ENCODE results near the gene OR6X1.
"Not testable (repeated sequence)": the region's sequence is repeated elsewhere in the genome, so short reads cannot be mapped to it uniquely, and the experiment has no call there.

The OR6X1 gene

GRCh38 chr11:123753110-123753509, 1.2 kb downstream of the OR6X1 start:
- no peak for DNase-seq (ENCODE audit: low read depth in 2 of 2)

GRCh38 chr11:123751781-123752180, 2.5 kb downstream of the OR6X1 start:
- no peak for DNase-seq (ENCODE audit: low read depth in 2 of 2)

GRCh38 chr11:123748349-123748748, 6.0 kb downstream of the OR6X1 start:
- DNase-seq (ENCODE audit: low read depth in 2 of 2): not testable (repeated sequence)

GRCh38 chr11:123745764-123746451, 8.4 kb downstream of the OR6X1 start:
- DNase-seq (ENCODE audit: low read depth in 2 of 2): no peak

GRCh38 chr11:123742724-123743120, 11.6 kb downstream of the OR6X1 start:
- DNase-seq (ENCODE audit: low read depth in 2 of 2): no peak

- no peak for DNase-seq (ENCODE audit: low read depth in 2 of 2)
Observed at GRCh38 chr11:123742031-123742723, 12.1 kb downstream of the OR6X1 start.

GRCh38 chr11:123741159-123742030, 12.9 kb downstream of the OR6X1 start, which contains the start of gene ZNF202:
Gene ZNF202, minus strand, starts transcription at chr11:123741660. Its CDS starts 10,772 bp downstream, at chr11:123730888.
- peak; percentile 86 to 89 for DNase-seq (ENCODE audit: low read depth in 2 of 2)

GRCh38 chr11:123740787-123741158, 13.5 kb downstream of the OR6X1 start:
- no peak for DNase-seq (ENCODE audit: low read depth in 2 of 2)

GRCh38 chr11:123738374-123738773, 15.9 kb downstream of the OR6X1 start:
- DNase-seq (ENCODE audit: low read depth in 2 of 2): no peak

- no peak for DNase-seq (ENCODE audit: low read depth in 2 of 2)
Observed at GRCh38 chr11:123736769-123737168, 17.5 kb downstream of the OR6X1 start.

GRCh38 chr11:123729602-123730001, 24.7 kb downstream of the OR6X1 start:
- DNase-seq (ENCODE audit: low read depth in 2 of 2): no peak

GRCh38 chr11:123725995-123726655, 28.2 kb downstream of the OR6X1 start:
- no peak for DNase-seq (ENCODE audit: low read depth in 2 of 2)

- no peak for DNase-seq (ENCODE audit: low read depth in 2 of 2)
Observed at GRCh38 chr11:123719452-123719851, 34.9 kb downstream of the OR6X1 start.

- DNase-seq (ENCODE audit: low read depth in 2 of 2): no peak
Observed at GRCh38 chr11:123718469-123718868, 35.8 kb downstream of the OR6X1 start.

- no peak for DNase-seq (ENCODE audit: low read depth in 2 of 2)
Observed at GRCh38 chr11:123718063-123718462, 36.3 kb downstream of the OR6X1 start.

GRCh38 chr11:123712627-123713026, 41.7 kb downstream of the OR6X1 start:
- not testable (repeated sequence) for DNase-seq (ENCODE audit: low read depth in 2 of 2)

GRCh38 chr11:123707606-123708205, 46.6 kb downstream of the OR6X1 start:
- peak; percentile 36 to 42 for DNase-seq (ENCODE audit: low read depth in 2 of 2)

- no peak for DNase-seq (ENCODE audit: low read depth in 2 of 2)
Observed at GRCh38 chr11:123707206-123707605, 47.1 kb downstream of the OR6X1 start.

GRCh38 chr11:123704341-123704740, 50.0 kb downstream of the OR6X1 start:
- no peak for DNase-seq (ENCODE audit: low read depth in 2 of 2)
